Islet precursor cell (in vitro differentiated cells): ENCODE results near the gene ARHGAP18.
"Not testable (repeated sequence)": the region's sequence is repeated elsewhere in the genome, so short reads cannot be mapped to it uniquely, and the experiment has no call there.

Experiments used
- DNase-seq: peaks from one replicate; pipeline ENCODE4 v3.0.0-alpha.2; 2018

ARHGAP18 gene

DNA sequence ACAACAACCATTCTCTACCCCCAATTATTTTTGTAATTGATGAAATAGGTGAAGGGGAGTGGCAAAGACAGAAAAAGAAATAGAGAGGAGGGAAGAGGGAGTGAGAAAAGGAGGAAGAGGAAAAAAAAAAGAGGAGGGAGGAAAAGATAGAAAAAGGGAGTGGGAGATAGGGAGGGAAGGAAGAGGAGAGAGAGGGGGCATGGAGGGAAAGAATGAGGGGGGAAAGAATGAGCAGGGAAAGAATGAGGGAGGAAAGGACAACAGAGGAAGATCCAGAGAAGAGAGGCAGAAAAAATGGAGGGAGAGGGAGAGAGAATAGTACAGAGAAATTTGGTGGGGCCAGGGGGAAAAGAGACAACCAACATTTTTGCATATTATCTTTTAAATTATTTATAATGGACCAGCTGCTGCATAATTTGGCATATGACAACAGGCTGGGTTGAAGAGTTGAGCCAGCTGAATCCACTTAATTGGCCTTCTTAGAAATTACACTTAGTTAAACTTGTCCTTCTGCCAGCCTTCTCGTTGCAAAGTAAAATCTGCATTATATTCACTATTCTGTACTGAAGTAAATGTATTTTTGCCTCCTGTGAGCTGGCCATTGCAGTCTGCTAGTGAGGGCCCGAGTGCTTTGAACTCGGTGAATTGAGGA is 101.0 kb downstream of the ARHGAP18 start:
- DNase-seq, result no peak

DNA sequence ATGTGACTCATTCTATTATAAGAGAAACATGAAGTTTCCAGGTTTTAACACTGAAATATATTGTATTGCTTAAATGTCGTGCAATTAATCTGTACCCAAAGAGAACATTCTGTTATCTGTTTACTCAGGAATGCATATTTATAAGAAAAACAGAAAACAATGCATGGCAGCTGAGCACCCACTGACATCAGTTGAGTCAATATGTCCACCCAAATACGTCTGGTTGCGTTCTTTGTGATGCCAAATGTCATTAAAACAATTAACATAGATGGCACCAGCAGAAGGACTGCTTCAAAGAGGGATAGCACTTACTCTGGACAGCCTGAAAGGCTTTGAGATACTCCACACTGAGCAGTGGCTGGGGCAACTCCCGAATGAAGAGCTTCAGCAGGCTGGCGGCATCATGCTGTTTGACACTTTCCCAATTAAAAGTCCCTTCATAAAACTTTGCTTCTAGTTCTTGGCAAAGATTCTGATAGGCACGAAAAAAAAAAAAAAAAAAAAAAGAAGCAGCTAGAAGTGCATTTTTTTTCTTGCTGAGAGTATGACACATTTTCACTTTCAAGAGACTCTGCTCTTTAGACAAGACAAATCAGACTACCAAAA is 102.3 kb downstream of the ARHGAP18 start:
- DNase-seq, result no peak

- no peak for DNase-seq
Measured at GRCh38 chr6:129606664-129607063, 103.3 kb downstream of the ARHGAP18 start.

DNA sequence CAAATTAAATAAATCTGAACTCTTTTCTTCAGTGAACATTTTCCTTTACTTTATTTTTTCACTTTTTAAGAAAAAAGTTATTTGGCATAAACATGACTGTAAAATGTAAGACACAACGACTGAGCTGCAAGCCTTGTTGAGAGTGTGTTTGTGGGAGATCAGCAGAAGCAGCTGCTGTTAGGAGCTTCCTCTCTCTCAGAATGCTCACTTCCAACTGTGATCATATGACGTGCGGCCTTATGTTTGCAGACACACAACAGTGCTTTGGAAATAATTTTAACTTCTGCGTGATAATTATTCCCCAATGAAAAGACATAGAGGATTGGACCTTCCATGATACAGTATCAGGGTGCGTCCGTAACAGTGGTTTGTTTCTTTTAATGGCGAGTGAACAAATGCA is 104.0 kb downstream of the ARHGAP18 start:
- DNase-seq, result no peak

GRCh38 chr6:129605095-129605494 is 104.9 kb downstream of the ARHGAP18 start:
- no peak for DNase-seq

- no peak for DNase-seq
Measured at GRCh38 chr6:129604321-129604720, 105.7 kb downstream of the ARHGAP18 start.

DNA sequence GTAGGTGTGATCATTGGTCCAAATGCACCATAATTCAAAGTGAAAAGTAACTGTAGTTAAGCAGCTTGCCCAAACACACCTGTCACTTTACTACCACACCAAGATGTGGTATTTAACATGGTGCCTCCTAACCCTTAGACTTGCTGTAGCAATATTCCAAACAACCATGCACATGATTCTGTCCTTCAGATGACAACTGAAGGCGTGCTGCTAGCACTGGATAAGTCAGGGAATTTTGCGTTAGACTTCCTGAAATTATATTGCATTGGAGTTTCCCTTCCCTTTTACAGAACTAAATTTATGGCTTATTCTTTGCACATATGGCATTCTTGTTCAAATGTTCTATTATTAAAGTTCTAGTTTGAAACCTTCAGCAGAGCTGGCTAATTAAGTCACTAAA is 106.2 kb downstream of the ARHGAP18 start:
- DNase-seq, result no peak

- no peak for DNase-seq
Measured at GRCh38 chr6:129601323-129601722, 108.7 kb downstream of the ARHGAP18 start.

DNA sequence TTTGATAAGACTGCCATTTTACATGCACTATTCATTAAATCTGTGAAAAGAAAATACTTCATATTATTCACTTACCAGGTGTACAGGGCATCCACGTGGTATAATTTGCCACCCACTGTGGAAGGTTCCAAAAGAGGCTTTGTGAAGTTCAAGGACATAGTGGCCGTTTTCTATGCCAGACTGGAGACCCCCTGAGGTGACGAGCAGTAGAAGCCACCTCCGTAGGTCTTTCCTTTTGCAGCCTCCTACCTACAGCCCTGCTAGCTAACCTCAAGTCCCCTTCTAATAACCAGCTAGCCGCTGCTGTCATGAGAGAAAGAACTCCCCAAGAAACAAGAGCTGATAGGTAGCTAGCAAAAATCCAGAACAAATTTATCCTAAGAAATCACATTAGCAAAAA is 110.5 kb downstream of the ARHGAP18 start:
- no peak for DNase-seq

DNA sequence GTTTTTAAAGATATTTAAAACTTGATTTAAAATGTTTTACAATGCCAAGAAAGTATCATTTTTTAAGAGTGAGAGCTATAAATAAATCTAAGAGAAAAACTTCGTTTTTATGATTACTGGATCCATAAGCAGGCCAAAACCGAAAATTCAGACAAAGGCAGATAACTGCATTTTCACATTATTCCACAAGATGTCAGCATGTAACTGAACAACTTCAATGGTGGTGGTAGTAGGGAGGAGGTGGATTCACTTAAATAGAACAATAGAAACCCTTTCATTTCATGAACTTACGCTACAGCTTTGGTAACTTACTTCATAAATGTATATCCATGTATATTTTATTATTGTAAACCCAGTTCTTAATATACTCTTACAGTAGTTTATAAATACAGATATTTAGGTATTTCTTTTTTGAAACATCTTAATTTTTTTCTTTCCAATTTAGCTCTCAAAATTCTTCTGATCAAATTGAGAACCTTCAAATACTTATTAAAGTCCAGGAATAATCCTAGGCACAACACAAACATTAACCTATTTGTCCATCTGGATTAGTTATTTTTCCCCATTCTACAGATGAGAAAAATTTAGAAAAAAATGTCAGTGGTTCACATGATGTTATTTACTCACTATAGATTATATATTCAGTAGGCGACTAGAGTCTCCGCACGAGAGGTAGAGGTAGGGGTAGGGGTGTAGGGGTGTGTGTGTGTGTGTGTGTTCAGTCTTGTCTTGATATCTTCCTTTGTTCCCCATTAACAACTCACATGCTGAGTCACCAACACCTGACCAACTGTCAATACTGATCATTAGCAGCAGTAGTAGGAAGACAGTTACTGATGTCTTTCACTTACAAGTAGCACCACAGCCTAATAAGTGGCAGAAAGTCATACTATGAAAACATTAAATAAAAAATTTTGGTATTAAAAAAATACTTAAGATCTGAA is 111.5 kb downstream of the ARHGAP18 start:
- DNase-seq, result no peak

DNA sequence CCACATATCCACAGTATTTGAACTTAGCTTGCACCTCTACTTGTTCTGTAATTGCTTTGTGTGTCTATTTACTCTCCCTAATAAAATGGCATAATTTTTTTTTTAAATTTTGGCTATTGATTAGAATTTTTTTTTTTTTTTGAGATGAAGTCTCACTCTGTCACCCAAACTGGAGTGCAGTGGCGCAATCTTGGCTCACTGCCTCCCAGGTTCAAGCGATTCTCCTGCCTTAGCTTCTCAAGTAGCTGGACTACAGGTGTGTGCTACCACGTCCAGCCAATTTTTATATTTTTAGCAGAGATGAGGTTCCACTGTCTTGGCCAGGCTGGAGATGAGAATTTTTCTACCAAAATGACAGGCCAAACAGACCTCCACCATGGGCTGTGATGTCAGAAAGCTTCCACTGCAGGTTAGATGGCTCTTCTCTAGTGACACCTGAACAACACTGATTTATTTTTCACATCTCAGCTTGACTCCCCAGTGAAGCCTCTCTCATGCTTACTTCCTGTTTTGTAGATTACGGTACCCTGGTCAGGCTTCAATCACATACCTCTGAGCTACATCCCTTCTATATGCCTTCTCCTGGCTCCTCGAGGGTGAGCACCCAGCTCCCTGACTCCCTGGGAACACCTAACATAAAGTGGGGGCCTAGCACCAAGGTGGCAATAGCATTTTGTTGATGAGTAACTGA is 112.8 kb downstream of the ARHGAP18 start:
- DNase-seq, result no peak

DNA sequence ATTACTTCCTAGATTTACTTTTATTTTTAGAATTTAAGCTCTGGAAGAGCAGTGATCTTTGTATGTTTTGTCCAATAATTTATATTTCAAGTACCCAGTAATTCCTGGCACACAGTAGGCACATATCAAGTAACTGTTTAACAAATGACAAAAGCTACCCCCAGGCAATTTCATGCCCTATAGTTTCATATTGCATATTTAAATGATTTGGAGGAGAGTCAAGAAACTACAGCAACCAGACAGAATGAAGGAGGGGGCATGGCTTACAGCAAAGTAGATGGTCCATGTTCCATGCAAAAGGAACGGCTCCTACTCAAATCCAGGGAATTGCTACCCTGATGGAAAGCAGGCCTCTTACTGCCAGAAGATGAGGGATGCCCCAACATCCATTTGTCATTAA is 113.5 kb downstream of the ARHGAP18 start:
- no peak for DNase-seq

- DNase-seq, result no peak
Measured at GRCh38 chr6:129593233-129593564, 116.8 kb downstream of the ARHGAP18 start.

GRCh38 chr6:129592516-129593232 is 117.3 kb downstream of the ARHGAP18 start:
- no peak for DNase-seq

DNA sequence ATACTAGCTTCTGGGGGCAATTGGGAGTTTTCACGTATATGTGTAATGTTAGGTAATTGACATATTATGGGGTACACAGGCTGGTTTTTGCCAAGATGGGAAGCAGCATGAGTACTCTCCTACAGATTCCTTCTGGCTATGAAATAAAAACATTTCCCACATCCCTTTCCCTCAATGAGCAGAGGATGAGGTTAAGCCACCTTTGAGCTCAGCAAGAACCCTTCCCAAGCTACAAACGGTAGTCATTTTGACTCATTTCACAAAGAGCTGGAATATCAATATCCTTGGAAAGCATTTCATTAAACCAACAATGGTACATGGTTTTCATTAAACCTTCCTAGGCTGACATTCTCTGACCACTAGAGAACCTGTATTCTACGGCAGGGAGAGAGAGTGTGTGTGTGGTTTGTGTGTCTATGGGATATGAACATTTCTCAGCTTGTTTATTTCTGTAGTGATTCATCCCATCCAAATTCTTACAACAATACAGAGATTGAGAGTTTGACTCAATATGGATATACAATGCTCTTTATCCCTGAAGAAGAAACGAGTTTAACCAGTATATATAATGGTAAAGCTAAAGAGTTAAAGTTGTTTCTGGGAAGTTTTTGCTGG is 119.5 kb downstream of the ARHGAP18 start:
- DNase-seq, result no peak

DNA sequence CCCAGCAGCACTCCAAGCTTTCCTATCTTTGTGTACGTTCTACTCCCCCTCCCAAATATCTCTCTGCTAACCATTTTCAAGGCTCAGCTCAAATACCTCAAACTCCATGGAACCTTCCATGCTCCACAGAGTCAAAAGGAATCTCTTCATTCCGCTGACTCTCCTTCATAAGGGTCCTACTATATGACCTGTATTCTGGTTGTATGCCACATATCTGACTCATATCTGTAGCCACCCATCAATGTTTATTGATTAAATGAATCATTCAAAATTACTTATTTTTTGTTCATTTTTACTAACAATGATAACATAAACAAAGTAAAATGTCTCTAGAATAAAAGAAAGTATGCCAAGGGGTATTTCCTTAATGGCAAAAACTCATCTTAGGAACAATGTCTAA is 123.2 kb downstream of the ARHGAP18 start:
- DNase-seq, result no peak

- no peak for DNase-seq
Measured at GRCh38 chr6:129583866-129584265, 126.1 kb downstream of the ARHGAP18 start.

GRCh38 chr6:129578315-129578714 is 131.7 kb downstream of the ARHGAP18 start:
- no peak for DNase-seq

GRCh38 chr6:129577691-129578090 is 132.3 kb downstream of the ARHGAP18 start:
- no peak for DNase-seq

DNA sequence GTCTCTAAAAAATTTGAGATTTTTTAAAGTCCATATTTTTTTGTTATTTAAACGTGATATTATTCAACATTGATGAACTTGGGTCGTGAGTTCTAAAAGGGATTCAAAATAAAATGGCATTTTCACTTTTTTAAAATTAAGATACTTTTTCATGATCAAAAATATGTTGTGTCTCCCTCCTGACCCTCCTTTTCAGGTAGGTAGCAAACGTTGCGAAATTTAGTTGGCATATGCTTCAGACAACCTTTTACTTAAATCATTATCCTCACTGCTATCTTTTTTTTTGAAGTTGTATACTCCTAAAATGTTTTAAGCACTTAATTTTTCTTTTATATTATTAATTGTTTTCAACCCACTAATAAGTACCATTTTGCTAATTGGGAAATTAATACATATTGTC is 133.5 kb downstream of the ARHGAP18 start:
- no peak for DNase-seq

- no peak for DNase-seq
Measured at GRCh38 chr6:129575378-129576118, 134.4 kb downstream of the ARHGAP18 start.

- DNase-seq, result not testable (repeated sequence)
Measured at GRCh38 chr6:129574605-129575004, 135.4 kb downstream of the ARHGAP18 start.
